LHCN-M2 (cell line): ENCODE data around the gene COL4A1. TPM values are rescaled to one million over a fixed set of nuclear protein-coding genes. Genes with fewer than 3 reads are reported as not detected.

Experiments used
- DNase-seq: peaks from one replicate; pipeline ENCODE4 v3.0.0-alpha.2; 2012; ENCODE audit warnings: low read depth
- total RNA-seq: library from RNA; depleted of rRNA; stranded (reverse); fragments of >200 nt; gene quantifications from 2 replicates; pipeline ENCODE4 v1.2.3, GENCODE V29; 2014

The COL4A1 gene
- total RNA-seq, 1 experiment from 2014 or later = 68.5 TPM

GRCh38 chr13:110225003-110225402 is 82.0 kb downstream of the COL4A1 start:
- DNase-seq = no peak

GRCh38 chr13:110224519-110224918 is 82.4 kb downstream of the COL4A1 start:
- no peak for DNase-seq

- no peak for DNase-seq
These were observed 85.4 kb downstream of the COL4A1 start for GRCh38 chr13:110221406-110222117.

- no peak for DNase-seq
These were observed 86.5 kb downstream of the COL4A1 start for GRCh38 chr13:110220471-110220870.

- no peak for DNase-seq
These were observed 88.3 kb downstream of the COL4A1 start for GRCh38 chr13:110218581-110219201.

- DNase-seq = no peak
These were observed 89.1 kb downstream of the COL4A1 start for GRCh38 chr13:110217811-110218210.

- no peak for DNase-seq
These were observed 89.9 kb downstream of the COL4A1 start for GRCh38 chr13:110217085-110217484.

- peak; percentile 70 for DNase-seq
These were observed 90.4 kb downstream of the COL4A1 start for GRCh38 chr13:110216398-110217041.

GRCh38 chr13:110216006-110216397 is 91.0 kb downstream of the COL4A1 start:
- DNase-seq = no peak

GRCh38 chr13:110215606-110216005 is 91.4 kb downstream of the COL4A1 start:
- no peak for DNase-seq

GRCh38 chr13:110214637-110215036 is 92.3 kb downstream of the COL4A1 start:
- DNase-seq = no peak

GRCh38 chr13:110213461-110214074 is 93.4 kb downstream of the COL4A1 start:
- no peak for DNase-seq

GRCh38 chr13:110212529-110212928 is 94.4 kb downstream of the COL4A1 start:
- DNase-seq = no peak

GRCh38 chr13:110211735-110212134 is 95.2 kb downstream of the COL4A1 start:
- no peak for DNase-seq

GRCh38 chr13:110211046-110211445 is 95.9 kb downstream of the COL4A1 start:
- DNase-seq = no peak

GRCh38 chr13:110210604-110210985 is 96.4 kb downstream of the COL4A1 start:
- DNase-seq = no peak

- no peak for DNase-seq
These were observed 96.9 kb downstream of the COL4A1 start for GRCh38 chr13:110209950-110210603.

GRCh38 chr13:110208116-110208515 is 98.8 kb downstream of the COL4A1 start:
- DNase-seq = no peak

- DNase-seq = no peak
These were observed 100.0 kb downstream of the COL4A1 start for GRCh38 chr13:110206996-110207395.

GRCh38 chr13:110206185-110206584 is 100.8 kb downstream of the COL4A1 start:
- no peak for DNase-seq

GRCh38 chr13:110201114-110201513 is 105.8 kb downstream of the COL4A1 start:
- DNase-seq = no peak
